Activated B cell treated with CpG ODN at 0.5 μM for 24 hours (primary cell): ENCODE results near the gene GNA14. TPM values are rescaled to one million over a fixed set of nuclear protein-coding genes. Genes with fewer than 3 reads are reported as not detected.

Experiments used
- ATAC-seq: fragments of 200-7000 bp; cut with Tn5 transposase; one replicate; pipeline ENCODE4 v1.10.0; 2021; ENCODE audit warnings: low read depth, mild to moderate bottlenecking, moderate library complexity
- CTCF ChIA-PET: fragments of 350-600 bp; sonication (Branson Sonifier 250); formaldehyde crosslinking; loops from one replicate; lab custom pipeline; 2021; ENCODE audit warnings: antibody characterized with exemption; lab: Charles Lee
- POLR2A ChIA-PET: fragments of 350-600 bp; sonication (Branson Sonifier 250); formaldehyde crosslinking; loops from one replicate; lab custom pipeline; 2021; ENCODE audit warnings: antibody characterized with exemption; lab: Charles Lee
- DNase-seq: peaks from one replicate; pipeline ENCODE4 v3.0.0; 2022
- H3K27ac Mint-ChIP-seq: one replicate; pipeline ENCODE4 v1.8.0; 2020; ENCODE audit warnings: mixed read lengths
- H3K27me3 Mint-ChIP-seq: one replicate; pipeline ENCODE4 v1.8.0; 2021; ENCODE audit warnings: mixed read lengths
- H3K36me3 Mint-ChIP-seq: one replicate; pipeline ENCODE4 v1.8.0; 2021; ENCODE audit warnings: low read depth, mixed read lengths
- H3K4me1 Mint-ChIP-seq: one replicate; pipeline ENCODE4 v1.8.0; 2021; ENCODE audit warnings: mixed read lengths
- H3K4me3 Mint-ChIP-seq: one replicate; pipeline ENCODE4 v1.8.0; 2020; ENCODE audit warnings: mild to moderate bottlenecking, mixed read lengths
- H3K9me3 Mint-ChIP-seq: one replicate; pipeline ENCODE4 v1.8.0; 2020; ENCODE audit warnings: mixed read lengths
- intact Hi-C: fragments of 100-400 bp; cut with micrococcal nuclease; formaldehyde crosslinking; loops from one replicate; pipeline ENCODE4 v1.15.1; 2024
- total RNA-seq: library from RNA; stranded (reverse); gene quantifications from 2 replicates; pipeline ENCODE4 v1.2.3, GENCODE V29; 2022
- TF ChIP-seq, protein P1 (sequence below): fragments of 200-600 bp; IDR thresholded peaks from one replicate; pipeline ENCODE4 v1.8.0; 2022; ENCODE audit warnings: antibody characterized with exemption, mild to moderate bottlenecking

The GNA14 gene
- total RNA-seq, 1 donor from 2014 or later, result not detected

DNA sequence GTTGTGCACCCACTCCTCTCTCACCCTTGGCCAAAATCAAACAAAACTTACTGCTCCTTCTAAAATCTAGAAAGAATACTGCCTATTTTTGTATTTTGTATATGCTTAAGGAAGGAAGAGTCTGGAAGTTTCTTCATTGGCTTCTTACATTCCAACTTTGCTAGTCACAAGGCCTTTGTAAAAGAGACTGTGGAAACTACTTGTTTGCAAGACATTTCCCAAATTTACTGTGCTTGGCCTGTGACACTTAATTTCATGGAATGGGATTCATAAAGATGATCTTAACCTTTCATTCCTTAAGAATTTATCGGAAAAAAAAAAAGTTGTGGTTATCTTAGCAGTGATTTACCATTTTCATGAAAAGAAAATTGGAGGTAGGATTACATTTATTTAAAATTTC lies 261.9 kb downstream of the GNA14 start:
- TF ChIP-seq, protein P1, sequence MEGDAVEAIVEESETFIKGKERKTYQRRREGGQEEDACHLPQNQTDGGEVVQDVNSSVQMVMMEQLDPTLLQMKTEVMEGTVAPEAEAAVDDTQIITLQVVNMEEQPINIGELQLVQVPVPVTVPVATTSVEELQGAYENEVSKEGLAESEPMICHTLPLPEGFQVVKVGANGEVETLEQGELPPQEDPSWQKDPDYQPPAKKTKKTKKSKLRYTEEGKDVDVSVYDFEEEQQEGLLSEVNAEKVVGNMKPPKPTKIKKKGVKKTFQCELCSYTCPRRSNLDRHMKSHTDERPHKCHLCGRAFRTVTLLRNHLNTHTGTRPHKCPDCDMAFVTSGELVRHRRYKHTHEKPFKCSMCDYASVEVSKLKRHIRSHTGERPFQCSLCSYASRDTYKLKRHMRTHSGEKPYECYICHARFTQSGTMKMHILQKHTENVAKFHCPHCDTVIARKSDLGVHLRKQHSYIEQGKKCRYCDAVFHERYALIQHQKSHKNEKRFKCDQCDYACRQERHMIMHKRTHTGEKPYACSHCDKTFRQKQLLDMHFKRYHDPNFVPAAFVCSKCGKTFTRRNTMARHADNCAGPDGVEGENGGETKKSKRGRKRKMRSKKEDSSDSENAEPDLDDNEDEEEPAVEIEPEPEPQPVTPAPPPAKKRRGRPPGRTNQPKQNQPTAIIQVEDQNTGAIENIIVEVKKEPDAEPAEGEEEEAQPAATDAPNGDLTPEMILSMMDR, result no peak
- ATAC-seq (no peak), DNase-seq (no peak)
- intact Hi-C loops, result no loop called here
- H3K9me3 Mint-ChIP-seq, result no peaks in the 10 kb centered on the region
- H3K27me3 Mint-ChIP-seq, result no peaks in the 10 kb centered on the region
- H3K4me1 Mint-ChIP-seq, result peaks cover 3% of the 10 kb centered on the region
- H3K27ac Mint-ChIP-seq, result no peak overlapping the region
- ChIA-PET CTCF (no interaction called here), POLR2A (no interaction called here)
- H3K4me3 Mint-ChIP-seq, result no peak overlapping the region
- peaks cover 14% of the 10 kb centered on the region for H3K36me3 Mint-ChIP-seq

DNA sequence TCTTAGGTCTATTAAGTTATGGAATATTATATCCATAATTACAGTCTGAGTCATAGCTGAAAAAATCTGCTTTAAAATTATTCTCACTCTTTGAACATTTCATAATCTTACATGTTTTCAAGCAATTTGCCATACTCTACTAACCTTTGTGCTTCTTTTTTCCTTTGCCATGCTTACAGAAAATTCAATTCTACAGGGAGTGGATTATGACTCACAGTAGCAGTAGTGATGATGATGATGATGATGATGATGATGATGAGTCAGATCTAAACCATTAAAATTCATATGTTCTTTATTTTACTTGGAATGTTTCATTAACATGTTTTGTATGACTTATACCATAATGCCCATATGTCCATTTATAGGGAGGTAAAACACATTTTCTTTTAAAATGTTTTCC lies 263.7 kb downstream of the GNA14 start:
- Mint-ChIP-seq H3K4me3 (no peak overlapping the region), H3K27ac (no peak overlapping the region), H3K36me3 (peaks cover 15% of the 10 kb centered on the region), H3K4me1 (peaks cover 3% of the 10 kb centered on the region), H3K27me3 (no peaks in the 10 kb centered on the region), H3K9me3 (no peaks in the 10 kb centered on the region)
- no peak for DNase-seq
- POLR2A ChIA-PET, result no interaction called here
- TF ChIP-seq, protein P1, result no peak
- CTCF ChIA-PET, result no interaction called here
- ATAC-seq, result no peak
- intact Hi-C loops, result no loop called here

DNA sequence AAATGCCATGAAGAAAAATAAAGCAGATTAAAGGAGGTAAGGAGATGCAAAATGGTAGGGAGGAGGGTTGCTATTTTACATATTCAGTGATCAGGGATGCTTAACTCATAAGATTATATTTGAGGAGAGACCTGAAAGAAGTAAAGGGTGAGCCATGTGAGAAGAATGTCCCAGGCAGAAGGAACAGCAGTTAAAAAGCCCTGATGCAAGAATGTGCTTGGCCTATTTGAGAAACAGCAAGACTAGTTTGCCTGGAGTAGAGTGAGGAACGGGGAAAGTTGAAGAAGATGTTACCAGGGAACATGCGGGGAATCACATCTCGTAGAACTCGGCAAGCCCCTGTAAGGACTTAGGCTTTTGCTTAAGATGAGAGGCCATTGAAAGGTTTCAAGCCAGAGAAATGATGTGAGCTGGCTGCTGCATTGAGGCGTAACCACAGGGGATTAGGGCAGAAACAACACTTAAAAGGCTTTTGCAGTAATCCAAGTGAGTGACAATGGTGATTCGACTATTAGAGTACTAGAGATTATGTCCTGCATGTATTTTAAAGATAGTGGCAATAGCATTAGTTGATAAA lies 272.1 kb downstream of the GNA14 start:
- peaks cover 11% of the 10 kb centered on the region for H3K36me3 Mint-ChIP-seq
- TF ChIP-seq, protein P1, result no peak
- no peak overlapping the region for H3K27ac Mint-ChIP-seq
- peaks cover 2% of the 10 kb centered on the region for H3K9me3 Mint-ChIP-seq
- no peaks in the 10 kb centered on the region for H3K27me3 Mint-ChIP-seq
- ATAC-seq (no peak), DNase-seq (no peak)
- ChIA-PET POLR2A (no interaction called here), CTCF (no interaction called here)
- H3K4me1 Mint-ChIP-seq, result no peaks in the 10 kb centered on the region
- intact Hi-C loops, result no loop called here
- no peak overlapping the region for H3K4me3 Mint-ChIP-seq

DNA sequence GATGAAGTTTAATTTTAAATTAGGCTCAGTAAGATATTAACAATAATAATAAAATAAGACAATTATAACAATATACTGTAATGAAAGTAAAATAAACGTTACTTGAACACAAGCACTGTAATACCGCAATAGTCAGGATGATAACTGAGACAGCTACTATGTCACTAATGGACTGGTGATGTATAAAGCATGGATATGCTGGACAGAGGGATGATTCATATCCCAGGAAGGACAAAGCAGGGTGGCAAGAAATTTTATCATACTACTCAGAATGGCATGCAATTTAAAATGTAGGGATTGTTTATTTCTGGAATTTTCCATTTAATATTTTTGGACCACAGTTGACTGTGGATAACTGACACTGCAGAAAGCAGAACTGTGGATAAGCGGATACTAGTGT lies 273.9 kb downstream of the GNA14 start:
- H3K27ac Mint-ChIP-seq, result no peak overlapping the region
- DNase-seq (no peak), ATAC-seq (no peak)
- no peaks in the 10 kb centered on the region for H3K27me3 Mint-ChIP-seq
- peaks cover 28% of the 10 kb centered on the region for H3K36me3 Mint-ChIP-seq
- CTCF ChIA-PET, result no interaction called here
- POLR2A ChIA-PET, result no interaction called here
- peaks cover 5% of the 10 kb centered on the region for H3K9me3 Mint-ChIP-seq
- no peaks in the 10 kb centered on the region for H3K4me1 Mint-ChIP-seq
- intact Hi-C loops, result no loop called here
- TF ChIP-seq, protein P1, result no peak
- H3K4me3 Mint-ChIP-seq, result no peak overlapping the region
